ENCODE data around the gene EFHD1.

EFHD1 gene, protein sequence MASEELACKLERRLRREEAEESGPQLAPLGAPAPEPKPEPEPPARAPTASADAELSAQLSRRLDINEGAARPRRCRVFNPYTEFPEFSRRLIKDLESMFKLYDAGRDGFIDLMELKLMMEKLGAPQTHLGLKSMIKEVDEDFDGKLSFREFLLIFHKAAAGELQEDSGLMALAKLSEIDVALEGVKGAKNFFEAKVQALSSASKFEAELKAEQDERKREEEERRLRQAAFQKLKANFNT

DNA sequence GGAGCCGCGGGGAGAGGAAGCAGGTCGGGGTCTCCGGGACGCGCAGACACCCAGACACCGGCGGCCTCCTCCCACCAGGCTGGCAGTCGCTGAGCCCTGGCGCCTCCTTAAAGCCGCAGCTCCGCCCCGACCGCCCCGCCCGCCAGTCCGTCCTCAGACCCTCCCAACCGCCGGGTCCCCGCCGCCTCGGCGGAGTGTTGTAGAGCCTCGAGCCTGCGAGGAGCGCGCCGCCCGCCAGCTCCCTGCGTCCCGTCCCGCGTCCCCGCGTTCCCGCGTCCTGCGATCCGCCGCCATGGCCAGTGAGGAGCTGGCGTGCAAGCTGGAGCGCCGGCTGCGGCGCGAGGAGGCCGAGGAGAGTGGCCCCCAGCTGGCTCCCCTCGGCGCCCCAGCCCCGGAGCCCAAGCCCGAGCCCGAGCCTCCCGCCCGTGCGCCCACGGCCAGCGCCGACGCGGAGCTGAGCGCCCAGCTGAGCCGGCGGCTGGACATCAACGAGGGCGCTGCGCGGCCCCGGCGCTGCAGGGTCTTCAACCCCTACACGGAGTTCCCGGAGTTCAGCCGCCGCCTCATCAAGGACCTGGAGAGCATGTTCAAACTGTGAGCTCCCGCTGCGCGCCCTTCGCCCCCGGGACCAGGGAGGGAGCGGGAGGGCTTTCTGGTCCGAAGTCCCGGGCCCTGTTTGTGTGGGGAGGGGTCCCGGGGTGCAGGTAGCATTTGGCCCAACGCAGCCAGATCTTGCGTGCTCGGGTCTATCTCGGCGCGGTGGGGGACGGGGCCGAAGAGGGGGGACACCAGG, at the start of gene EFHD1:
EFHD1 (plus strand) TSS at position 192 of the 793 bp plus-strand sequence; CDS start at position 293, 101 bp downstream.
- DNase-seq: peak; percentile 57

DNA sequence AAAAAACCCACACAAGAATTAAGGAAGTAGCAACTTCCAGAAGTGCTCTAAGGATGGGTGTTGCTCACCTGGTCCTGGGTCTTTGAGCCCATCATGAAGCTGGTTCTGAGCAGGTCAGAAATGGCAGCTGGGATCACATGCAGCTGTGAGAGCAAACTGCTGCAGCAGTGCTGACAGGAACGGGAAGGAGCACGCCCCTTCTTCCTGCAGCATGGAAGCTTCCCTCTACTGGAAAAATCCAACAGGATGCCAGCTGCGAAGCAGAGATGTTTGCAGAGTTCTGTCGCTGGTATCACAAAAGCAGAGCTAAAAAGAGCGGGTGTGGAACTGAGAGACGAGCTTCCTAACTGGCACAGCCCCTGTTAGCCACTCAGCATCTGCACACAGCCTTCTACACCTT, 49.2 kb upstream of the EFHD1 start:
- no peak for DNase-seq

DNA sequence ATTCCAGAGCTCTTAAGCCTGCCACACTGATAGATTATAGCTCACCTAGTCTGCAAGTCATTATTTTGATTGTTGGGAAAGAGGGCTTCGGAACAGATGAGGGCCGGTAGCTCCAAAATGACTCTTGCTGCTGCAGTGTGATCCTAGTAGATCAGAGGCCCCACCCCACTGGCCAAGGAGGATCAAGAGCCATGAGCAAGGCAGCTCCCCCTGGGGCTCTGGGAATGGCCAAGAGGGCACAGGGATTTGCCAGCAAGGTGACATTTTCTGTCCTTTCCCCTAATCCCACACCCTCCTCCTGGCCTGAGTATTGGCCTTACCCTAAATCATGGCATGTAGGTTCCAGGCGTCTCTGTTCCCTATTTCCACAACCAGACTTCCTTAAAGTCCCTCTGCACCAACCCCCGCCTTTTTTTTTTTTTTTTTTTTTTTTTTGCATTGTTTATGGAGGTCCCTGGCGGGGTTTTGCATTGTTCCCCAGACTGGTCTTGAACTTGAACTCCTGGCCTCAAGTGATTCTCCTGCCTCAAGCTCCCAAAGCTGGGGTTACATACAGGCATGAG, 46.4 kb upstream of the EFHD1 start:
- no peak for DNase-seq

DNA sequence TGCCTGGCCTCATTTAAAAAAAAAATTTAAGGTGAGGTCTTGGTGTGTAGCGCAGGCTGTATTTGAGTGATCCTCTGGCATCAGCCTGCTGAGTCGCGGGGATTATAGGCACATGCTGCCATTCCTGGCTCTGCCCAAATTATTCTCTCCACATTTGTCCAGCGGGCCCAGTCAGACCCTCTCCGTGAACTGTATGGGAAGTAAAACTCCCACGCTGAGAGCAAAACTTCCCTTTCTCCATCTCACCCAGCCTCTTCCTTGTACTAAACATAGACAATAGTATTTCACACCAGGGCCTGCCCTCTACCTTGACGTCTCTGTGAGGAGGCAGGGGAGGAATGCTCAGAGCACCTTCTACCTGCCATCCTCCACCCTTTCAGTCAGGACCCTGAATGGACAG, 45.9 kb upstream of the EFHD1 start:
- no peak for DNase-seq

DNA sequence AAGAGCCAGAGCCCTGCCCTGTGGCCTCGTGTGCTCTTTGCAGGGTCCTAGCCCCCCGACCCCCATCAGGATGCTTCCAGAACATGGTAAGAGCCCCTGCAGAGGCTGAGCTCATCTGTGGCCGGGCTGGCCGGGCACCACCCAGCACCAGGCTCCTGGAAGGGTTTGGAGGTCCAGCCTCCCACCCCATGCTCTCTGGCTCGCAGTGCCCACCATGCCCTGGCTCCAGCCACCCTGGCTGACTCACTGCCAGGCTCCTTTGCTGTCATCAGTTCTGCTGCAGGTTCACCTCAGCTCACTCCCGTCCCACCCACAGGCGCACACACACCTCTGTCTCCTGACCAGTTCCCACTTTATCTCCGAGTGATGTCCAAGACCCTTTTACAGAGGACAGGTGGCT, 45.4 kb upstream of the EFHD1 start:
- no peak for DNase-seq

DNA sequence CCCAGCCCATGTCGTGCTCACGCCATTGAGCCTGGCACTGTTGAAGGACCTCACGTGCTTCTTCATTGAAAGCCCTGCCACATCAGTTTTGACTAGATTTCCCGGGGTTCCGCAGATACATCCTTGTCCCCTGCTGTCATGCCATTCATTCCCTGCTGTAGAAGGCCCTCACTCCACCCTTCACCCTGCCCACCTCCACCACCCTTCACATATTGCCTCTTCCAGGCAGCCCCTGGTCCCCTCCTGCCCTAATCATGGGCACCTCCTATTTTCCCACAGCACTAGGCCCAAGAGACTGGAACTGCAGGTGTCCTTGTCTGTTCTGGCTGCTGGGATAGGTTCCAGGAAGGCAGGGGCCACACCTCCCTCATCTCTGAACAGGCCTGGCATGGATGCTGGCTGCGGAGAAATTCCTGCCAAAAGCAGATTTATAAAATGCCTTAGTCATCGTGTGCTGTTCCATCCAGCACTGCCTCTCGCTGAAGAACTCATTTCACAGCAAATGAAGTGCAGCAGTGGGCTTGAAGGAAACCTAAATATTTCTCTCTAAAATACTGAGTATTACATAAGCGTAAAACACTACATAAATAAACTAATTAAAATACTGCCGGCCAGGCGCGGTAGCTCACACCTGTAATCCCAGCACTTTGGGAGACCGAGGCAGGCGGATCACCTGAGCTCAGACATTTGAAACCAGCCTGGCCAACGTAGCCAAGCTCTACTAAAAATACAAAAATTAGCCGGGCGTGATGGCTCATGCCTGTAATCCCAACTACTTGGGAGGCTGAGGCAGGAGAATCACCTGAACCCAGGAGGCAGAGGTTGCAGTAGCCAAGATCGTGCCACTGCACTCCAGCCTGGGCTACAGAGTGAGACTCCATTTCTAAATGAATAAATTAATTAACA, 44.5 kb upstream of the EFHD1 start:
- no peak for DNase-seq

DNA sequence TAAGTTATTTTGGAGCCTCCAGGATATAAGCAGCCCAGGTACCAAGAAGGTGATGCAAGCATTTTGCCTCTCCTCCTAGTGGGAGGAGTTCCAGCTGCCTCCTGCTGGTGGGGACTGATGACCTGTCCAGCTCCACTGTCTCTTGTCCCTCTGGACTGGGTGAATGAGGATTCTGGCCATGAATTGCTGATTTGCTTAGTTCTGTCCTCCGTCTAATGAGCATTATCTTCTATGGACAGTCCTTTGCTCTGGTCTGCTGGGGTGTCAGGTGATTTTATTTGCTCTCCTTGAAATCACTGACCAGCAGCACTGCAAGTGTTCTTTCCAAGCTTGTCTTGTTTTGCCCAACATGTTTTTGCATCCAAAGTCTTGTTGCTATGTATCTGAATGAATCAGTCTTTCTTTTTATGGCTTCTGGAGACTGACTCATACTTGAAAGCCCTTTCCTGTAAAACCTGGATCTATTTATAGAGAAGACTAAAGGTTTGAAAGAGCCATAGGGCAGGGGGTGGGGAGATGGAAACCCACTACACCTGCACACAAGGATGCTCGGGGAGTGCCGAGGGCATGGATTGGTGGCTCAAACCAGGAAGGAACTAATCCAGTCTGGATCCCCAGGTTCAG, 40.5 kb upstream of the EFHD1 start:
- DNase-seq: no peak

DNA sequence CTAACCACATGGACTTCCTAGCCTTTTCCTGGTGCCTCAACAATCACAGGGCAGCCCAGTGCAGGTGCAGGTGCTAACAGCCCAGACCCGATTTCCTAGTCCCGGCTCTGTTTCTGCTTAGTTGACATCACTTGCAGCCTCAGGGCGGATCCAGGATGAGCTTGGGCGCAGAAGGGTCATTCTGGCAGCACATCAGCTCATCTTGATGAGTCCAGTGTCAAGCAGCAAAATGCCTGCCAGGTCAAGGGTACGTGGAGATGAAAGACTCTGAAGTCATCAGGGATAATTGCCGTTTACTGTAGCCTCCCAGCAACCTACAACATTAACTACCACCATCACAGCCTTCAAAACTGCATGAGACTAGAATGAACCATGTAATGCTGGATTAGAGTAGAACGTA, 39.4 kb upstream of the EFHD1 start:
- no peak for DNase-seq

DNA sequence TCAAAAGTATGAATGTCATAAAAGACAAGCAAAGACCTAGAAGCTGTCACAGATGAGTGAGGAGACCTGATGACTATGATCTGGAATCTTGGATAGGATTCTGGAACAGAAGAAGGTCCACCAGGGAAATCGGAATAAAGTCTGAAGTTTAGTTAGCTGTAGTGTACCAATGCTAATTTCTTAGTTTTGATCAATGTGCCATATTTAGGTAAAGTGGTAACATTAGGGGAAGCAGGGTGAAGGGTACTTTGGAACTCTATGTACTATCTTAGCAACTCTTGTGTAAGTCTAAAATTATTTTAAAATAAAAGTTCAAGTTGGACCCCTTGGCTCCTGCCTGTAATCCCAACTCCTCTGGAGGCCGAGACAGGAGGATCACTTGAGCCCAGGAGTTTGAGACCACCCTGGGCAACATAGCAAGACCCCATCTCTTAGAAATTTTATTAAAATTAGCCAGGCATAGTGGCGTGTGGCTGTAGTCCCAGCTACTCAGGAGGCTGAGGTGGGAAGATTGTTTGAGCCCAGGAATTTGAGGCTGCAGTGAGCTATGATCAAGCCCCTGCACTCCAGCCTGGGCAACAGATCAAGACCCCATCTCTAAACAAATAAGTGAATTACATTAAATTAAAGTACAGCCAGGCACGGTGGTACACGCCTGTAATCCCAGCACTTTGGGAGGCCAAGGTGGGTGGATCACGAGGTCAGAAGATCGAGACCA, 35.9 kb upstream of the EFHD1 start:
- no peak for DNase-seq

DNA sequence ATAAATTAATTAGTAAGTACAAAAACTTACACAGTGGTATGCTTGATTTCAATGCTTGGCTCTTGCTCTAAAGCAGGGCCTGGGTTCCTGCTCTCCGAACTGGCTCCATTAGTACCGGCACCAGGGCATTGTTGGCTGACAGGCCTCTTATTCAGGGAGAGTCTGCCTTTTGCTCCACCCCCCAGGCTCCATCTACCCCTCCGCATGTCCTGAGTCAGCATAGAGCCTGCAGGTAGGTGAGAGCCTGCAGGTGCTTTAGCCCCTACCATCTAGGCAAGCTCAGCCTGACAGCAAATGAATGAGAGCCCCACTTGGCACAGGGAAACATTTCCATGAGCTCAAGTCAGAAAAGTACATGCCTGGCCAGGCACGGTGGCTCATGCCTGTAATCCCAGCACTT, 35.1 kb upstream of the EFHD1 start:
- no peak for DNase-seq

DNA sequence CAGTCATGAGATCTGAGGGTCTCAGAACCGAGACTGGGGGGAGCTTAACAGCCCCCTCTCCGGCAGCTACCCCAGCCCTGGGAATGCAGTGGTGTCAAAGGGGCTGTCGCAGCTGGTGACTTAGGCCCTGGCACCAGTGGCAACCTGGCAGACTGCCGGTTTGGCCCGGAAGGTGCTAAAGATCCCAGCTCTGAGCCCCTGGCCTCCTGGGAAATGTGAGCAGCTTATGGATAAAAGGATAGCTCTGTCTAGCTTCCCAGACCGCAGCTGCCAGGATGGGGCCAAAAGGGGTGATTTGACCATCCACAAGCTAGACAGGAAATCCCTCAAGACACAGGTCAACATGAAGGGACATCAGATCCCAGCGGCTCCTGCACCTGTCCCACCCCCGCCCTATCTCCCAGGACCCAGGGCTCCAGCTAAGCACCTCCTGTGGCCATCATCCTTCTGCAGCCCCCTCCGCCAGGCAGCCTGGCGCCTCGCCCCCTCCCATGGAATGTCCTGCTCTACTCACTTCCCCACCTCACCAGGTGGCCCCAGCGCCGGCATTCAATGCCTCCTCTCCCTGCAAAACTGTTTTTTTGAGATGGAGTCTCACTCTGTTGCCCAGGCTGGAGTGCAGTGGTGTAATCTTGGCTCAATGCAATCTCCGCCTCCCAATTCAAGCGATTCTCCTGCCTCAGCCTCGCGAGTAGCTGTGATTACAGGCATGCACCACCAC, 33.2 kb upstream of the EFHD1 start:
- no peak for DNase-seq

DNA sequence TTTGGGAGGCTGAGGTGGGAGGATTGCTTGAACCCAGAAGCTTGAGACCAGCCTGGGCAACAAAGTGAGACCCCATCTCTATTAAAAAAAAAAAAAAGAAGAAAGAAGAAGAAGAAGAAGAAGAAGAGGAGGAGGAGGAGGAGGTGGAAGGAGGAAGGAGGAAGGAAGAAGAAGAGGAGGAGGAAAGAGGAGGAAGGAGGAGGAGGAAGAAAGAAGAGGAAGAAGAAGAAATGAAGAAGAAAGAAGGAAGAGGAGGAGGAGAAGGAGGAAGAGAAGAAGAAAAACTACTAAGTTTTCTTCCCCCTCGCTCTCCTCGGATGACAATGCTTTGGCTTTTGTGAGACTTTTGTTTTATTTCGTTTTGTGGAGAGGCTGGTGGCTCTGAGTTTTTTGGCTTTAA, 30.1 kb upstream of the EFHD1 start:
- DNase-seq: no peak

DNA sequence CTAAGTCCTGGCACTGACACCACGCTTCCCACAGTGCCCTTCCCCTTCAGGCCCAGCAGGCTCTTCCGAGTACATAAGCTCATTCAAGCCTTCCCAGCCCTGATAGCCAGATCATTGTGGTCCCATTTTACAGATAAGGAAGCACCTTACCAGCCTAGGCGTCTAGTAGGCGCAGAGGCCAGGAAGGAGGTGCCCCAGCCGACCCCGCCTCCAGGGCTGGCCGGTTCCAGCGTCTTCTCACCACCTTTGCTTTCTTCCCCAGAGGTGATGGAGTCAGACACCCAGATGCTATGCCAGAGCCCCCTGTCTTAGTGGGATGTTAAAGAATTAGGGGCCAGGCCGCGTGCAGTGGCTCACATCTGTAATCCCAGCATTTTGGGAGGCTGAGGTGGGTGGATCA, 28.9 kb upstream of the EFHD1 start:
- no peak for DNase-seq

DNA sequence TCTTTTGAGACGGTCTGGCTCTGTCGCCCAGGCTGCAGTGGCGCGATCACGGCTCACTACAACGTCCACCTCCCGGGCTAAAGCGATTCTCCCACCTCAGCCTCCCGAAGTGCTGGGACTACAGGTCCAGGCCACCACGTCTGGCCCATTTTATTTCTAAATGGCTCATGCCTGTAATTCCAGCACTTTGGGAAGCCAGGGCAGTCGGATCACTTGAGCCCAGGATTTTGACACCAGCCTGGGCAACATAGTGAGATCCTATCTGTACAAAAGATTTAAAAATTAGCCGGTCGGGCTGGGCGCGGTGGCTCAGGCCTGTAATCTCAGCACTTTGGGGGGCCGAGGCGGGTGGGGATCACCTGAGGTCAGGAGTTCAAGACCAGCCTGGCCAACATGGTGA, 26.4 kb upstream of the EFHD1 start:
- no peak for DNase-seq

DNA sequence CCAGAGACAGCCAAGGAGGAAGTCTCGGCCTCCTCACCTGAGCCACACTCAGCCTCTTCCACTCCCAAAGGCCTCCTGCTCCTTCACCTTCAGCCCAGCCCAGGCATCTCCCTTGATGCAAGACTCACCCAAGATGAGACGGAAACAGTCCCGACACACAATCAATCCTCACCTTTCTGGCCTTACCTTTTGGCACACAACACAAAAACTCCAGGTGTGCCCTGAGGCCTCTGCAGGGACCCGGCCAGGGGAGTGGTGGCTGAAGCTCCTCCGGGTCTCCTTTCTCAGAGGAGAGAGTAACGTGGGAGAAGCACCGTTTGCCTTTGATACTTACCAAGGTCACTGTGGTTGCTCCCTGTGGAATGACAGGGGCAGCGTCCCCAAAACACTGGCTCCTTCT, 23.8 kb upstream of the EFHD1 start:
- no peak for DNase-seq

DNA sequence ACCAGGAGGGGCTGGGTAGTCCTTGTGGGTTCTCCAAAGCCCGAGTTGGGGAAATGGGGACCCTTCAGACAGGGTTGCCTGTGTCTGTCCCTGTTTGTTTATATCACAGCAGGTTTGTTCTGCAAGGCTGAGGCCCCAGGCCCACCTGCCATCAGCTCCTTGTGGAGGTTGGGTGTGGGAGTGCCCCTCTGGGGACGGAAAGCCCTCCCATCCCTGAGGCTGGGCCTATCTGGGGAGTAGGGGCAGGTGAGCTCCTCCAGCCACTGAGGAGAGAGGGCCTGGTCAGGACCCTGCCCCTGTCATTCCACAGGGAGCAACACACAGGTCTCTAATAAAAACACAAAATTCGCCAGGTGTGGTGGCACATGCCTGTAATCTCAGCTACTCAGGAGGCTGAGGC, 23.3 kb upstream of the EFHD1 start:
- DNase-seq: no peak

DNA sequence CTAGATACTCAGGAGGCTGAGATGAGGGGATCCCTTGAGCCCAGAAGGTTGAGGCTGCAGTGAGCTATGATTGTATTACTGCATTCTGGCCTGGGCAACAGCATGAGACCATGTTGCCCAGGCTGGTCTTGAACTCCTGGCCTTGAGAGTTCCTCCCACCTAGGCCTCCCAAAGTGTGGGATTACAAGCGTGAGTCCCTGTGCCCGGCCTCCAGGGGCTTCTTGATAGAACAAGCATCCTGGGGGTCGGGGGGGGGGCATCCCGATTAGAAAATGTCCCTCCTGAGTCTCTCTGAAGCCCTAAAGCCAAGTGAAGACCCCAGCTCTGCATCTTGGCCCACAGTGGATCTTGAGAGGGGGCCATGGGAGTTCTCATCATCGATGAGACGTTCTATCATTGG, 22.3 kb upstream of the EFHD1 start:
- DNase-seq: no peak

DNA sequence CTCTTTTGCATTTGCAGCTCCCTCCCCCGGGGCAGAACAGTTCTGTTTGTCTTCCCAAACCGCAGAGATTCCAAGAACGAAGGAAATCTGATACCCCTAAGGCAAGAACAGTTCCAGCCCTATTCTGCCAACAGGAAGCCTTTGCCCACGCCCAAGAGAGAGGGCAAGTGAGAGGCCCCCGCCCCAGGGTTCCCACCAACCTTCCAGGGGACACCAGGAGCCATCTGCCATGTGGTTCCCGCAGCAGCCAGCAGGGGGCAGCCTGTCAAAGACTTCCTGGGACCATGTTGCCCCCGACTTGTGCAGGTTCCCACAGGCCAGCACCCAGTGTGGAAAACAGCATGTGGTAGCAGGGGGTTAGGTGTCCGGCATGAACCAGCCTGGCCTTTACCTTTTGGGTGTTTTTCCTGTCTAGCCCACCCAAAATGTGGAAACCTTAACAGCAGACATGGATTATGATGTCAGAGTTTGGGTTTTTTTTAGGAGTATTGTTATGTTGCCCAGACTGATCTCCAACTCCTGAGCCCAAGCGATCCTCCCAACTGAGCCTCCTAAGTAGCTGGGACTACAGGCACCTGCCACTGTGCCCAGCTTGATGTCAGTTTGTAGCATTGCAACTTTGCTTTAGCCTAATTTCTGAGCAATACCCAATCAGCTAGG, 21.7 kb upstream of the EFHD1 start:
- peak; percentile 80 for DNase-seq

DNA sequence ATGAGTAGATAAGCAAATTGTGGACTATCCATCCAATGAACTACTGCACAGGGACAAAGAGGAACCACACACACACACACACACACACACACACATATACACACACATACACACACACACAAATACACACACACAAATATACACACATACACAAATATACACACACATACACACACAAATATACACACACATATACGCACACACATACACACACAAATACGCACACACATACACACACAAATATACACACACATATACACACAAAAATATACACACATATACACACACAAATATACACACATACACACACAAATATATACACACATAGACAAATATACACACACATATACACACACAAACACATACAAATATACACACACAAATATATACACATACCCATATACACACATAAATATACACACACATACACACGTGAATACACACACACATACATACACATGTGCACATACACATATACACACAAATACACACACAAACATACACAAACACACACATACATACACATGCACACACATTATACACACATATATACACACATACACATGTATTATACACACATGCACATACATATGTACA, 19.8 kb upstream of the EFHD1 start:
- no peak for DNase-seq

DNA sequence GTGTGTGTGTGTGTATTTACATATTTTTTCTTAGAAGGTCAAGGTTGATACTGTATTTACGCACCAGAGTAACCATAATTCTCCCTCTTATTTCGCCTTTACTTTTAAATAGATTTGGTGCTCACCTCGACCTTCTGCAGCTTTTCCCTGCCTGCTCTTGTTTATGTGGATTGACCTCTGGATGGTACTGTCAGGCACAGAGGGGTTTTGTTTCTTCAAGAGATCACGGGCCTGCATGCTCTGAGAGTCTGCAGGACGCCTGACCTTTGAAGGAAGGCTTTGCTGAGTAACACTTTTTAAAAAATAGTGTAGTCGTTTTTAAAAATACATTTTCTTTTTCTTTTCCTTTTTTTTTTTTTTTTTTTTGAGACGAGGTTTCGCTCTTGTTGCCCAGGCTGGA, 18.1 kb upstream of the EFHD1 start:
- no peak for DNase-seq

DNA sequence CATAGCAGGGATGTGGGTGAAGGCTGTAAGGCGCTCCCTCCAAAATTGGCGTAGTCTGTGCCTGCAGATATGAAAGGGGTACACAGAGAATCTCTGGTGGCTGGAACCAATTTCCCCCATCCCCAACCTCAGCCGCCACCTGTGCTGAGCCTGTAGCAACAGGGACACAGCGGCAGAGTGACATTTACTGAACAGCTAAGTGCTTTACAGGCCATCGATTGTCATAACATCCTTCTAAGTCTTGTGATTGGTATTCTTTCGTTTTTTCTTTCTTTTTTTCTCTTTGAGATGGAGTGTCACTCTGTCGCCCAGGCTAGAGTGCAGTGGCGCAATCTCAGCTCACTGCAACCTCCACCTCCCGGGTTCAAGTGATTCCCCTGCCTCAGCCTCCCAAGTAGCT, 12.2 kb upstream of the EFHD1 start:
- DNase-seq: no peak
